Activated CD8-positive, alpha-beta memory T cell treated with anti-CD3 and anti-CD28 coated beads, Interleukin-2, amount 50 U/mL, for 4 hours (primary cell): ENCODE measurements around the gene SH2B2.

Experiments
- DNase-seq: peaks from one replicate; pipeline ENCODE4 v3.0.0-alpha.2; 2020

The SH2B2 gene

DNA sequence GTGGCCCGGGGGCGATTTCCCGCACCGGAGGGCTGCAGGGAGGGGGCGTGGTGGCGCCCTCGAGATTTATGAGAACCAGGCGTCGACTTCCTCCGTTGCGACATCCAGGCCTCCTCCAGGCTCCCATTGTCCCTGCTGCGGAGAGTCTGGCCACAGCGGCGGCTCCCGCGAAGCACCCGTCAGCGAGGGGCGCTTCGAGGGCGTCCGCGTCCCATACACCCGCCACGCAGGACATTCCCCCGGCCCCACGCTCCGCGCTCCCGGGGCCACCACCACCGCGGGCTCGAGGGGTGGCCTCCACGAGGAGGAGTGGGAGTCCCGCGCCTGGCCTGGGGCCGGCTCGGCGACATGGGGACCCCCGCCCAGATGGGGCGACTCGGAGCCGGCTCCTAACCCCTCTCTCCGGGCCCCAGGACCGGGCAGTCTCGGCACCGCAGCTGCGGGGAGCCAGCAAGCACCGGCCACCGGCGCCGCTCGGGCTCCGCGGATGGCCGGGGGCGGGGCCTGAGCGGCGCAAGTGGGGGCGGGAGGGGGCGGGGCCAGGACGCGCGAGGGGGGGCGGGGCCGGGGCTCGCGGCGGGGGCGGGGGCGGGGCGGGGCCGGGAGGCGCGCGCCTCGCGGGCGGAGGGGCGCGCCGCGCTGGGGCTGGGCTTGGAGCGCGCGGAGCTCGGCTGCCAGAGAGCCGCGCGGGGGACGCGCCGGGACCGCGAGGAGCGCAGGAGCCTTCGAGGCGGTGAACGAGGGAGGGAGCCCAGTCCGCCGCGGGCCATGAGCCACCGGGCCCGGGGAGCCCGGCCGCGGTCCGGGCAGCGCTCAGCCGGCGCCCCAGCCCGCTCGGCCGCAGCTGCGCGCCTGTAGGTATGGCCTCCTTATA lies at the start of gene SH2B2:
Gene SH2B2, plus strand, starts transcription at position 632 of the 874 bp plus-strand sequence. CDS start 13,683 bp downstream, outside the sequence.
- peak; percentile 46 for DNase-seq

DNA sequence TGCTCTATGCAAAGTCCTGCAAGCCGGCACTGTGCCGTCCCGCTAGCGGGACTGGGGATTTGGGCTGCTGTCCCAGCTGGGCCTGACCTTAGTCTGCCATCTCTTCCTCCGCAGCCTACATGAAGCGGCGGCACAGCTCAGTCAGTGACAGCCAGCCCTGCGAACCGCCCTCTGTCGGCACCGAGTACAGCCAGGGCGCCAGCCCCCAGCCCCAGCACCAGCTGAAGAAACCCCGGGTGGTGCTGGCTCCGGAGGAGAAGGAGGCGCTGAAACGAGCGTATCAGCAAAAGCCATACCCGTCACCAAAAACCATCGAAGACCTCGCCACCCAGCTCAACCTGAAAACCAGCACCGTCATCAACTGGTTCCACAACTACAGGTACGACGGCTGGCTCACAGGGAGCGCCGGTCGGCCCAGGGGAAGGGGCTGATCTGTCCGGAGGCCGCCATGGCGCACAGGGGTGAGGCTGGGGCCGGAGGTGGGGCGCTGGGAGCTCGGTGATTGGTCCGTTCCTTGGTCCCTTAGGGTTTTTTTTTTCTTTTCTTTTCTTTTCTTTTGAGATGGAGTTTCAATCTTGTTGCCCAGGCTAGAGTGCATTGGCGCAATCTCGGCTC lies 47.4 kb upstream of the SH2B2 start:
- no peak for DNase-seq

DNA sequence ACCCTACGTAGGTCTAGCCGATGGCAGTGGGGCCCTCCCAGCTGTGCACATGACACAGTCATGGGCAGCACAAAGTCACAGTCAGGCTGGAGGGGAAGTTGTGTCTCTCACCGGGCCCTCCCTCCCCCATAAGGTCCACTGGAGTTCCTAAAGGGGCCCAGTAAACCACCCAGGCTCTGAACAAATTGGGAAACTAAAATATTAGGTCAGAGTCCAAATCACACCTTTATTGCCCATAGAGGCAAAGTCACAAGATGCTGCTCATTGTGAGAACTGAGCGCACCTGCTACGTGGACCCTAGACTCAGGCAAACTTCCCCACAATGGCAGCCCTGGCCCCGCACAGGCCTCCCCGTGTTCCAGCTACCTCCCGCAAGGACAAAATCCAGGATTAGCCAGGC lies 45.2 kb upstream of the SH2B2 start:
- DNase-seq = no peak

DNA sequence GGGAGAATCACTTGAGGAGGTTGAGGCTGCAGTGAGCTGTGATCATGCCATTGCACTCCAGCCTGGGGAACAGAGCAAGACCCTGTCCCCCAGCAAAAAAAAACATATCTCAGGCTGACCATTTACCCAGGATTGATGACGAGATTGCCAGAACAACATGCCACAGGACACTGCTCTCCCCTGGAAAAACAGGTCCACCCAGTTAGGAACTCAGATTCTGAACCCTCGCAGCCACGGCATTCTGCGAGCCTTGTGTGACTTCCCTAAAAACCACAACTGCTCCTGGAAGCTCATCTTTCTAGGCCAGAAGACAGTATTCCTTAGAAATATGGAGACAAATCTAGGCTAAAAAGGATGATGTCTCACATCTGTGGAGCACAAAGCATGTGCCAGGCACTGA lies 42.1 kb upstream of the SH2B2 start:
- no peak for DNase-seq

DNA sequence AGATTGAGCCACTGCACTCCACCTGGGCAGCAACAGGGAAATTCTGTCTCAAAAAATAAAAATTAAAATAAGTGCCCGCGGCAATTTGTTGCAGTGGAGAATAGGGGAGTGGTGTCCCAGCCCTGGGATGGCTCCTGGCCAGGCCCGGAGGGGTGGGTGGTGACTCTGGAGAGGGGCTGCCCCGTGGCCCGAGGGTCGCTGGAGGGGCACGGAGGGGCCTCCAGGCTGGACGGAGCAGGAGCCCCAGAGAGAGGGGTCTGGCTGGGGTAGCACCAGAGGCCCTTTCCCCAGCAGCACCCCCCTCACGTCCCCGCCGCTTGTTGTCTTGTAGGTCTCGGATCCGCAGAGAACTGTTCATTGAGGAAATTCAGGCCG lies 38.6 kb upstream of the SH2B2 start:
- DNase-seq = no peak

DNA sequence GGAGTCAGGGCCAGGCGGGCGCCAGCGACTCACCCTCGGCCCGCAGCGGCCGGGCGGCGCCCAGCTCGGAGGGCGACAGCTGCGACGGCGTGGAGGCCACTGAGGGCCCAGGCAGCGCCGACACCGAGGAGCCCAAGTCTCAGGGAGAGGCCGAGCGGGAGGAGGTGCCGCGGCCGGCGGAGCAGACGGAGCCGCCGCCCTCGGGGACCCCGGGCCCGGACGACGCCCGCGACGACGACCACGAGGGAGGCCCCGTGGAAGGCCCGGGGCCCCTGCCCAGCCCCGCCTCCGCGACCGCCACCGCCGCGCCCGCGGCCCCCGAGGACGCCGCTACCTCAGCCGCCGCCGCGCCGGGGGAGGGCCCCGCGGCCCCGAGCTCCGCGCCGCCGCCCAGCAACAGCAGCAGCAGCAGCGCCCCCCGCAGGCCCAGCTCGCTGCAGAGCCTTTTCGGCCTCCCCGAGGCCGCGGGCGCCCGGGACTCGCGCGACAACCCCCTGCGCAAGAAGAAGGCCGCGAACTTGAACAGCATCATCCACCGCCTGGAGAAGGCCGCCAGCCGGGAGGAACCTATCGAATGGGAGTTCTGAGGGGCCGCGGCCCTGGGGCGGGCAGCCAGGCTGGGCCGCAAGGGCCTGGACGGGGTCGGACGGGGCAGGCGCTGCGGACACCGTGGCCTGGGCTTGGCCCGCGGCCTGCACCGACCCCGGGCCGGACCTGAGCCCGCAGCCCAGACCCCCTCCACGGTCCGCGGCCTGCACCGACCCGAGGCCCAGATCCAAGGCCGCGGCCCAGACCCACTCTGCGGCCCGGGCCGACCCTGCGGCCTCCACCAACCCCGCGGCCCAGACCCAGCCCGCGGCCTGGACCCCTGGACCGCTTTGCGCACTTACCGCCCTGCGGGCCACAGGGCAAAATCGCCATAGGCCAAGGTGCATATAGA lies 37.9 kb upstream of the SH2B2 start:
- DNase-seq = no peak

DNA sequence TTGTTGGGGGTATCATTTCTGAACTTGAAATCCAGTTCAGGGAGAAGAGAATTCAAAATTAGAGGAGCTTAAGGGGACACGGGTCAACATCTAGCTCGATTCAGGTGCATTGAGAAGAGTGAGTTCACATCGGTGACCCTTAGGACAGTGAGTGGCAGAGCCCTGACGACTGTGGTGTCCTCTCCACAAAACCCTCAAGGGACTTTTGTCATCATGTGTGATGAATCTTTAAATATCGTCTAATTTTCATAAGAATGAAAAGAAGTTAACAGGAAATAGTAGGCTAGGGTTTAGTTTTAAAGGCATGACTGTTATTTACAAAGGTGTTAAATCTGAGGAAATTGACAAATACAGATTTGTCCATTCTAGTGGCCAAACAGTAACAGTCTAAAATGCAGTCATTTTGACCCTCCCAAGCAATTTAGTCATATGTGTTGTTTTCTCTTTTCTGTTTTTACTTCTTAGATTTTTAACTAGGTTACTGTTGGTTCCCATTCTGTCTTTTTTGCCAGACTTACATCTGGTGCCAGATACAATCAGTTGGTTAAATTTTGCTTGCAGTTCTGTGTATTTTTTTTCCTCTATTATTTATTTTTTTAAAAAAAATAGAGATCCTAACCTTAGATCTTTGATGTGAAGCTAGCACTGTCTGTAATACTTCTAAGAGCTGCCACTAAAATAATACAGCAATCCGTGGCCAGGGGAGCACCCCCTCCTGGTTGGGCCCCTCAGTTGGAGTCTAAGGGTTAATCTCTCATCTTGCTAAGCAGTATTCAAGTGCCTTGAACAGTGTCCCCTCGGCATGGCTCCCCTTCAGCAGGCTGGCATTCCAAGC lies 34.9 kb upstream of the SH2B2 start:
- DNase-seq = no peak

DNA sequence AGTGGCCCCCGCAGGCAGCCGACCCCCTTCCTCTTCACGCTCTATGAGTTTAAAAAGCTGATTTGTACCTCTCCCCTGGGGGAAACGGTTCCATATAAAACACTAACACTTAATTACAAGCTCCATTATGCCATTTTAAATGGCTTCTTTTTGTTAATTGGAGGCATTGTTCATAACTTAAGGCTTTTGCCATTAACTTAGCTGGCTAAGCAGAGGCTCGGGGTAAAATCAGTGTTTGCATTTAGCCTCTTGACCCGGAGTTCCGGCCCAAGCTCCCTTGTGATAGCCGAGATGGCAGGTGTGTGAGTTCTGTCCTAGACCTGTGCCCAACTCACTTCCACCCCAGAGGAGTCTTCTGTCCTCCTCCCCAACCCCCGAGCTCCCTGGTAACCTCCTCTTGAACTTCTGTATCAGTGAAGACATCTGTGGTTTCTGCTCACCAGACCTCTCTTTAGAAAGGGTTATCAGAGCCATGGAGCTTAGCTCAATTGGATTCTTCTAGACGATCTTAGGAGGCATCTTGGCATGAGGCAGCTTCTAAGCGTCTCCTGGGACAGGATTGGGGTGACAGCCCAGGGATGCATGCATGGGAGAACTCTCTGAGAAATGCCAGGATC lies 34.2 kb upstream of the SH2B2 start:
- no peak for DNase-seq

DNA sequence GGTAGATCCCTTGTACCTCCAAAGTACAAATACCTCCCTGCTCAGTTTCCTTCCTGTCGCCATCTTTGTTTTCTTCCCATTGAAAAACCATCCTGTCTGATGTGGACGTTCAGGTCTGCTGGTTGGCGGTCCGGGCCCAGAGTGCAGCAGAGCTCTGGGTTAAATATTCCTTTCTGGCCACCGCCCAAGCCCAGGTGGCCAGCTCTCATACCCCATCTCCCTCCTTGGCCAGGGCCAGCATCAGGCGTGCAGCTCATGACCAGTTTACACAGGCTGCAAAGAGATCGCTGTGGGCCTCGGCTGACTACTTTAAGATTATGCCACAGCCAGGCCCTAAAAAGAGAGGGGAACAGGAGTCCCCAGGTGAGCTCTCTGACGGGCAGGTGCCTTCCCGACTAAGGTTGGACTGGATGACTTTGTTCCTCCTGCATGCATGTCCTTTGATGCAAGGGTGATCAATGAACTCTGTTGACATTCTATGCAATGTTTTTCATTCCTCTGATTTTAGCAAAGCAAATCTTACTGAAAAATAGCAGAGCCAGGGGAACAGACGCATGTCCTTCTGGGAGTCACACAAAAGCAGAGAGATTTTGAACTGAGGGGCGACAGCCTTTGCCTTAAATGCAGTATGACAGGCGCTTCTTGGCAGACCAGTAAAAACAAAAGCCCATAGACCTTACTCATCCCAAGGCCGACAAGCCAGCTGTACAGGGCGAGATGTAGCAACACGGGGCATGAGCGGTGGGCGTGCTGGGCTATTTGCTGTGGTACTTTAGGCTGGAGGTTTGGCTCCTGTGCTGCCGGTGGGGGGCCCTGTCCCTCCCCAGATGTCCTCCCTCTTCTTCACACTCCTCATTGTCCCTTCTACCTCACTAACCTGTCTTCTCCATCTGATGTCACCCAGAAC lies 33.3 kb upstream of the SH2B2 start:
- DNase-seq = no peak

DNA sequence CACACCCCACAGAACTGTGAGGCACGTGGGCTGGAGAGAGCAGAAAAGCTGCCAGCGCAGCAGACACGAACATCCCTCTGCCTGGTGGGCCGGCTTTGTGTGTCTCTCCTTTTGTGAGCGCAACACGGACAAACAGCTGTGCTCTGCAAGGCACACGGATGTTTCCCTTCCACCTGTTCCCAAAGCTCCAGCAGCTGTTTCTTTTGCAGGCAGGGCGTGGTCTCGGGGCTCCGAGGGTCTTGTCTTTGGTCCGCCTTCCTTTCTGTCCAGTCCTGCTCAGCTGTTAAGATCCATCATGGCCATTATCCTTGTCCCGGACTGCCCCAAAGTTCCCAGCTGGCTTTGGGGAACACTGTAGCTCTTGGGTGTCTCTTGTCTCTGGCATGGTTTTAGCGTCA lies 32.7 kb upstream of the SH2B2 start:
- DNase-seq = no peak

DNA sequence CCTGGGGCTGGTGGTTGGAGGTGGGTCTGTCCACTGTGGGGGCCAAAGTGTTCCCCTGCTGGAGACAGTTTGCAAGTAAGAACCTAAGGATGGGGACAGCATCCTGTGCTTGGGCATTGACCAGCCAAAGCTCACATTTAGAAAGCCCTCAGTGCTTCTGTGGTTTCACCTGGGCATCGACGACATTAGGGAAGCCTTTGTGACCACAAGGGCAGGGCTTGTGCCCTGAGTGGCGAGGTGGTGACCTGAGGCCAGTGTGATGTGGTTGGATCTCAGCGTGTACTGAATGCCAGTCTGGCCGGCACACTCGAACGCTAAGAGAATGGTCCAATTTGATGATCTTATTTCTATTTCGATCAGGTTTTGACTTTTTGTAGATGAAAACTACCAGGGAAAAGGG lies 32.1 kb upstream of the SH2B2 start:
- no peak for DNase-seq

DNA sequence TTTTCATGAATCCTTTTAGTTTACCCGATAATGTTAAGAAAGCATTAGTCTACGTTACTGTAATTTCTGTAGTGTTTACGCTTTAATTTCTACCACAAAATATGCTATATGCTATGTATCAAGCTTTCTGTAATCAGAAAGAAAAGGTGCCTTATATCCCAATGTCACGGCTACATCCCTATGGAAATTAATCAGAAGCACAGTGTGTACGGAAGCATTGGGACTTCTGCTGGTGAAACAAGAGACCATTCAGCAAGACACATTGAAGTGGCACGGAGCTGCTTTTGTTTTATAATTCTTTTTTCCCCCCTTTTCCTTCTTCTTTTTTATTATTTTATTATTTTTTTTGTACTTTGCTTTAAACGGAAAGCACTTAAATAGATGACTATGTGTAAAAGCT lies 31.2 kb upstream of the SH2B2 start:
- no peak for DNase-seq

DNA sequence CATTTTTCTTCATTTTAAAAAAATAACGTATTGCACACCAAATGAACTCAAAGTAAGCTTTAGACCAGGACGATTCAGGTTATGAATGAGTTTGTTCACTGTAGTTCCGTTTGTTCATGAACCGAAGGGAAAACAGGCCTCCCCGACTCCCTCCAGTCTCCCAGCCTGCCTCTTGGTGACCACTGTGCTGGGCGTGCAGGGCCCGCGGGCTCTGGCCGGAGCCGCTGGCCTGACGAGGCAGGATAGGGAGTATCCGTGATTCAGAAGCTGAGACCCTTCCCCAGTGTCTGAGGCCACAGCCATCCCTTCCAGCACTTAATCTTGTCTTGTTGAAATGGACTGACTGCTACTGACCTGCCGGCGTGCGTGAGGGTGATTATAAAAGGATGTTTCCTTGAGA lies 30.8 kb upstream of the SH2B2 start:
- no peak for DNase-seq

DNA sequence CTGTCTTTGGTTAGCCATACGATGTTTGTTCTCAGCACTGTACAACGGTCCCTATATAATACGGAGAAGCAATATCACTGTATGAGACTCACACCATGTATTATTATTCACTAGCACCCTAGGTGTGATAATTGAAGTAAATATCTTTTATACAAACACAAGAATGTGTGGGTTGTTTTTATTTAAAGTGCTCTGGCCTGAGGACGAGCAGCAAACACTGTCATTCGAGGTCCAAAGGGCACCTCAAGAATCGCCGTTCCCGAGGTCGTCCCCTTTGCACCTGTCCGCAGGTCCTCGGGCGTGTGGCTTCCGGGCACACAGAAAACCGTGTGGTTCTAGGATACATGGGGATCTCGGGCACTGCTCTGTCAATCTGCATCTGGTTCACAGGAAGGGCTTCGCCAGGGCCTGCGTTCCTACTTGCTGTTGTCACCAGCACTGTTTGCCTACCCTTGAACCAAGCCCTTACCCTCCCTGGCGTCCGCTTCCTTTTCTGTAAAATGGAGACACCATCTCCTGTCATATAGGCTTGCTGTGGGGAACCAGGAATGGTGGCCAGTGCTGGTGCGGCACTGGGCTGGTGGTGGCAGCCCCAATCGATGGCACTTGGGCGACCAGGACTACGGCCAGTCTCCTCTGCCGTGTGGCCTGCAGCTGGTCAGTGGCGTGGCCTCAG lies 28.5 kb upstream of the SH2B2 start:
- no peak for DNase-seq

DNA sequence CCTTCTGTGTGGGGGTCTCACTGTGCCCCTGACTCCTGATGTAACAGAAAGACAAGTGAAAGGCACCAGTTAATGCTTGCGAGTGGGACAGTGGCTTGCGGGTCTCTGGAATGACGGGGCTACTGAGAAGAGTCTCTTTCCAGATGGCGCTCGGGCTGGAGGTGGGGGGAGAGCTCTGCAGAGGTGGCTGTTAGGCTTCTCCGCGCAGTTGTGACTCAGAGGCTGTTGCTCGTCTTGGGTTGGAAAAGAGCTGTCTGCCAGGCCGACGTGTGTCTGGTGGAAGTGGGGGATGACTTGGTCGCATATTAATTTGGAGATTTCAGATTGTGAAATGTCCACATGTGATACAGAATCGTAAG lies 27.9 kb upstream of the SH2B2 start:
- DNase-seq = no peak

DNA sequence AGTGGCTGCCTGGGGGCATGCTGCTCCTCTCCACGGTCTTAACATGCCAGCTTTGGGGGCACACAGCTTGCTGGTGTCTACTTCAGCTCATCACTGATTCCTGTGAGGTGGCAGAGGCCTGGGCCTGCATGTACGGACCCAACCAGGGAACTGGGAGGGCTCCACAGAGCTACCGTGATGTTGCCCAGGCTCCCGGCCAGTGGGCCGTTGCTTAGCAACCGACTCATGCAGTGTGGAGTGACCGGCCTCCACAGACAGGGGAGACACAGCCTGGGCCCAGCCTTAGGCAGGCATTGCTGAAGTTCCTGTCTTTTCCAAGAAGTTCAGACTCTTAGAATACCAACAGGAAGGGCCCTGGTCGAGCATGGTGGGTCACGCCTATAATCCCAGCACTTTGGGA lies 25.8 kb upstream of the SH2B2 start:
- no peak for DNase-seq

DNA sequence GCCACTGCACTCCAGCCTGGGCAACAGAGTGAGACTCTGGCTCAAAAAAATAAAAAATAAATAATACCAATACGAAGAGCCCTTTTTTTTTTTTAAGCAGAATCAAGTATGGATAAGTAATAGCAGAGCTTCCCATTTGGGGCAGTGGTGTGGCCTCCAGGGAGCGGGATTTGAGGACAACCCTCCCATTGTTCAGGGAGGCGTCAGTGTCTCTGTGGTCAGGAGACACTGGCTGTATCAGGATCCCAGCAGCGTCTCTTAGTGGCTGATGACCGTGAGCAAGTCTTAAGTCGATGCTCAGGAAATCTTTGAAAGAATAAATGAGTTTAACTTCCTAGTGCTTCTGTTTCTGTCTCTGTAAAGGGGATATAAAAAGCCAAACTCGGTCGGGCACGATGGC lies 25.2 kb upstream of the SH2B2 start:
- DNase-seq = no peak

DNA sequence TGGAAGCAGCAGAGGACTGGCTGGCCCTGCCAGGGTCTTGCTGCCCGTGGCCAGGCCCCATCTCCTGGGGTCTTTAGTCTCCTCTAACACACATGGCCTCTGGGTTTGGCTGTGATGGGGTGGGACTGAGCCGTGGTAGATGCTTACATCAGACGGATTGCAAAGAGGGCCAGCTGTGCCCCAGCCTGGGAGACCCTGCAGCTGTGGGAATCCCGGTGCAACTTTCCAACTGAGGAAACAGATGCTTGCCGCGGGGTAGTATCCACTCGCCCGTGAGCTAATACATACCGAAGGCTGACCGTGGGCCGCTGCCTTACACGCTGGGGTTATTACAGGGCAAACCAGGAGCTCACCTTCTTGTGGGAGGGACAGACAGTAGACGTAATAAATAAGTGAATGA lies 24.1 kb upstream of the SH2B2 start:
- no peak for DNase-seq

DNA sequence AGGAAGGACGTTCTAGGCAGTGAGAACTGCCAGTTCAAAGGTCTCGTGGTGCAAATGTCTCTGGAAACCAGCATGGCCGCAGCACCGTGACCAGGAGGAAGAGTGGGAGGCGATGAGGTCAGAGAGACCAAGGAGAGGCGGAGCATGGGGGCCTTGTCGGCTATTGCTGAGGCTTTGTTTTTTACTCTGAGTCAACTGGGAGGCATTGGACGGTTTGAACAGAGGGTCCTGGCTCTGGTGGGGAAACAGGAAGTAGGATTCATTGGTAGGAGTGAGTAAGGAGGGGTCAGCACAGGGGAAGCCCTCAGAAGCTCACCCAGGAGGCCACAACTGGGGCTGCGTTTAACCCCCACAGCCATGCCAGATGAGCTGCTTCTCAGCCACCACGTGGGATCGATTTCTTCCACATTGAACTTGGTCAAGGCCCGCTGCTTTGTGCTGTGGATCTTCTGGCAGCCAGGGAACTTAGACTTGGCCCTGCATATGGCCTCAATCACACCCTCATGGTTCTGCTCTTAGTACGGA lies 22.2 kb upstream of the SH2B2 start:
- DNase-seq = no peak

DNA sequence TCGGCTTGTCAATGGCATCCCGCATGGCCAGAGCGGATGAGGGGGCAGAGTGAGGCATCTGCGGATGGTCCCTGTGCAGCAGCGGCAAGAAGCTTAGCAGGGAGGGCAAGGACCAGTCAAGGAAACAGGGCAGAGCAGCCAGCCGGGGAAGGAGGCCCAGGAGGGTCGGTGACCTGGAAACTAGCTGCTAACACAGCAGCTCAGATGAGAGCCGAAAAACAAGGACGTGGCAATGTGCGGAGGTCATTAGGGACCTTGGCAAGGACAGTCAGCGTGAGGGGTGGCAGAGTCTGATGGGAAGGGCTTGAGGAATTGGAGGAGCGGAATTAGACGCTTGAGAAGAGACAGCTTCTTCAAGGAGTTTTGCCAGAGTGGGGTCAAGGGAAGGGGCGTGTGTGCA lies 20.1 kb upstream of the SH2B2 start:
- no peak for DNase-seq
